WTC11 (cell line): ENCODE measurements around the gene RFPL4AL1. TPM values are rescaled to one million over a fixed set of nuclear protein-coding genes. Genes with fewer than 3 reads are reported as not detected.

Experiments used
- ATAC-seq: fragments of 200-7000 bp; cut with Tn5 transposase; 2 replicates; pipeline ENCODE4 v1.10.0; 2021; ENCODE audit warnings: mild to moderate bottlenecking, moderate library complexity
- CTCF ChIA-PET: fragments of 300-600 bp; sonication (Branson Sonifier 250); formaldehyde crosslinking; loops from one replicate; lab custom pipeline; 2021; ENCODE audit warnings: antibody characterized with exemption; lab: Charles Lee
- POLR2A ChIA-PET: fragments of 350-600 bp; sonication (Branson Sonifier 250); formaldehyde crosslinking; loops from one replicate; lab custom pipeline; 2021; ENCODE audit warnings: antibody characterized with exemption; lab: Charles Lee
- DNase-seq: peaks from one replicate; pipeline ENCODE4 v3.0.0; 2021; ENCODE audit warnings: low spot score
- H3K27ac Mint-ChIP-seq: 2 replicates; pipeline ENCODE4 v1.8.0; 2021; ENCODE audit warnings: mixed read lengths
- H3K27me3 Mint-ChIP-seq: 2 replicates; pipeline ENCODE4 v1.8.0; 2021; ENCODE audit warnings: low read depth, mild to moderate bottlenecking, moderate library complexity, mixed read lengths
- H3K36me3 Mint-ChIP-seq: 2 replicates; pipeline ENCODE4 v1.8.0; 2021; ENCODE audit warnings: mixed read lengths
- H3K4me1 Mint-ChIP-seq: 2 replicates; pipeline ENCODE4 v1.8.0; 2022; ENCODE audit warnings: mixed read lengths
- H3K4me3 Mint-ChIP-seq: 2 replicates; pipeline ENCODE4 v1.8.0; 2021; ENCODE audit warnings: mild to moderate bottlenecking, moderate library complexity, mixed read lengths
- H3K9me3 Mint-ChIP-seq: 2 replicates; pipeline ENCODE4 v1.8.0; 2021; ENCODE audit warnings: mixed read lengths
- ATF1 ChIP-seq: sonication (generic); formaldehyde crosslinking; IDR thresholded peaks from 2 replicates; pipeline ENCODE4 v1.8.1; 2023; ENCODE audit warnings: mild to moderate bottlenecking, moderate library complexity, missing genetic modification reagents
- GTF2I ChIP-seq: fragments of 250-450 bp; sonication (Bioruptor Pico); conservative IDR thresholded peaks from 2 replicates; pipeline ENCODE4 v1.4.0; 2021; ENCODE audit warnings: mild to moderate bottlenecking
- NR2C2 ChIP-seq: sonication (generic); formaldehyde crosslinking; IDR thresholded peaks from 2 replicates; pipeline ENCODE4 v1.8.0; 2022; ENCODE audit warnings: mild to moderate bottlenecking, missing genetic modification reagents
- PRRX2 ChIP-seq: fragments of 250-450 bp; sonication (Bioruptor Pico); IDR thresholded peaks from 2 replicates; pipeline ENCODE4 v1.8.0; 2021; ENCODE audit warnings: mild to moderate bottlenecking
- SMAD3 ChIP-seq: sonication (generic); formaldehyde crosslinking; IDR thresholded peaks from 2 replicates; pipeline ENCODE4 v1.8.0; 2022; ENCODE audit warnings: missing genetic modification reagents, mild to moderate bottlenecking, borderline replicate concordance
- TCF7 ChIP-seq: sonication (generic); formaldehyde crosslinking; IDR thresholded peaks from 2 replicates; pipeline ENCODE4 v1.8.0; 2022; ENCODE audit warnings: mild to moderate bottlenecking, low read depth, missing genetic modification reagents, moderate library complexity
- ZNF232 ChIP-seq: sonication (generic); formaldehyde crosslinking; IDR thresholded peaks from 2 replicates; pipeline ENCODE4 v1.8.0; 2022; ENCODE audit warnings: mild to moderate bottlenecking, missing genetic modification reagents
- ZNF317 ChIP-seq: sonication (generic); formaldehyde crosslinking; IDR thresholded peaks from 2 replicates; pipeline ENCODE4 v1.8.1; 2023; ENCODE audit warnings: low read depth, mild to moderate bottlenecking, moderate library complexity, missing genetic modification reagents, borderline replicate concordance
- total RNA-seq: library from RNA; stranded (reverse); gene quantifications from 3 replicates; pipeline ENCODE4 v1.2.3, GENCODE V29; 2021
- TF ChIP-seq, protein P1 (sequence below): sonication (generic); formaldehyde crosslinking; IDR thresholded peaks from 2 replicates; pipeline ENCODE4 v1.8.1; 2023; ENCODE audit warnings: mild to moderate bottlenecking, missing genetic modification reagents
- TF ChIP-seq, protein P2 (sequence below): fragments of 250-450 bp; sonication (Bioruptor Pico); IDR thresholded peaks from 2 replicates; pipeline ENCODE4 v1.9.0; 2021; ENCODE audit warnings: moderate library complexity, mild to moderate bottlenecking, inconsistent platforms, borderline replicate concordance
- TF ChIP-seq, protein P3 (sequence below): fragments of 250-450 bp; sonication (Bioruptor Pico); IDR thresholded peaks from 2 replicates; pipeline ENCODE4 v1.9.0; 2021; ENCODE audit warnings: mild to moderate bottlenecking, borderline replicate concordance
- TF ChIP-seq, protein P4 (sequence below): sonication (generic); formaldehyde crosslinking; IDR thresholded peaks from 2 replicates; pipeline ENCODE4 v1.8.0; 2022; ENCODE audit warnings: mild to moderate bottlenecking, missing genetic modification reagents
- TF ChIP-seq, protein P5 (sequence below): sonication (generic); formaldehyde crosslinking; IDR thresholded peaks from 2 replicates; pipeline ENCODE4 v1.8.0; 2022; ENCODE audit warnings: mild to moderate bottlenecking, missing genetic modification reagents
- TF ChIP-seq, protein P6 (sequence below): sonication (generic); formaldehyde crosslinking; conservative IDR thresholded peaks from 2 replicates; pipeline ENCODE4 v1.8.1; 2023; ENCODE audit warnings: mild to moderate bottlenecking, low read depth, missing genetic modification reagents, moderate library complexity
- TF ChIP-seq, protein P7 (sequence below): sonication (generic); formaldehyde crosslinking; IDR thresholded peaks from 2 replicates; pipeline ENCODE4 v1.8.1; 2022; ENCODE audit warnings: low read depth, missing genetic modification reagents, borderline replicate concordance

Gene RFPL4AL1
- total RNA-seq, 1 experiment from 2014 or later: not detected

DNA sequence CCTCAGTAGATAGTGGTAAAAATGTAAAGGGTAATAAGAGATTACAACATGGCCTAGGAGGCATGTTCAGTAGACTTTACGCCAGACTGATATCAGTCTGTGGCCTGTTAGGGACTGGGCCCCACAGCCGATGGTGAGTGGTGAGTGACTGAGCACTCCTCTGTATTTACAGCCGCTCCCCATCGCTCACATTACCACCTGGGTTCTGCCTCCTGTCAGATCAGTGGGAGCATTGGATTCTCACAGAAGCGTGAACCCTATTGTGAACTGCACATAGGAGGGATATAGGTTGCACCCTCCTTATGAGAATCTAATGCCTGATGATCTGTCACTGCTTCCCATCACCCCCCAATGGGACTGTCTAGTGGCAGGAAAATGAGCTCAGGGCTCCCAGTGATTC is 45.0 kb downstream of the RFPL4AL1 start:
- ATAC-seq (no peak), DNase-seq (no peak)
- Mint-ChIP-seq H3K36me3 (peaks cover 78% of the 10 kb centered on the region), H3K4me3 (no peak overlapping the region)
- TF ChIP-seq, protein P1, sequence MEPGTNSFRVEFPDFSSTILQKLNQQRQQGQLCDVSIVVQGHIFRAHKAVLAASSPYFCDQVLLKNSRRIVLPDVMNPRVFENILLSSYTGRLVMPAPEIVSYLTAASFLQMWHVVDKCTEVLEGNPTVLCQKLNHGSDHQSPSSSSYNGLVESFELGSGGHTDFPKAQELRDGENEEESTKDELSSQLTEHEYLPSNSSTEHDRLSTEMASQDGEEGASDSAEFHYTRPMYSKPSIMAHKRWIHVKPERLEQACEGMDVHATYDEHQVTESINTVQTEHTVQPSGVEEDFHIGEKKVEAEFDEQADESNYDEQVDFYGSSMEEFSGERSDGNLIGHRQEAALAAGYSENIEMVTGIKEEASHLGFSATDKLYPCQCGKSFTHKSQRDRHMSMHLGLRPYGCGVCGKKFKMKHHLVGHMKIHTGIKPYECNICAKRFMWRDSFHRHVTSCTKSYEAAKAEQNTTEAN (CRISPR knock-in tag): no peak
- TF ChIP-seq SMAD3 (CRISPR knock-in tag): no peak
- TF ChIP-seq, protein P2, sequence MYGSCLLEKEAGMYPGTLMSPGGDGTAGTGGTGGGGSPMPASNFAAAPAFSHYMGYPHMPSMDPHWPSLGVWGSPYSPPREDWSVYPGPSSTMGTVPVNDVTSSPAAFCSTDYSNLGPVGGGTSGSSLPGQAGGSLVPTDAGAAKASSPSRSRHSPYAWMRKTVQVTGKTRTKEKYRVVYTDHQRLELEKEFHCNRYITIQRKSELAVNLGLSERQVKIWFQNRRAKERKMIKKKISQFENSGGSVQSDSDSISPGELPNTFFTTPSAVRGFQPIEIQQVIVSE (CRISPR knock-in tag): no peak
- no peak for TF ChIP-seq GTF2I (CRISPR knock-in tag)
- TF ChIP-seq NR2C2 (CRISPR knock-in tag): no peak
- TF ChIP-seq, protein P3, sequence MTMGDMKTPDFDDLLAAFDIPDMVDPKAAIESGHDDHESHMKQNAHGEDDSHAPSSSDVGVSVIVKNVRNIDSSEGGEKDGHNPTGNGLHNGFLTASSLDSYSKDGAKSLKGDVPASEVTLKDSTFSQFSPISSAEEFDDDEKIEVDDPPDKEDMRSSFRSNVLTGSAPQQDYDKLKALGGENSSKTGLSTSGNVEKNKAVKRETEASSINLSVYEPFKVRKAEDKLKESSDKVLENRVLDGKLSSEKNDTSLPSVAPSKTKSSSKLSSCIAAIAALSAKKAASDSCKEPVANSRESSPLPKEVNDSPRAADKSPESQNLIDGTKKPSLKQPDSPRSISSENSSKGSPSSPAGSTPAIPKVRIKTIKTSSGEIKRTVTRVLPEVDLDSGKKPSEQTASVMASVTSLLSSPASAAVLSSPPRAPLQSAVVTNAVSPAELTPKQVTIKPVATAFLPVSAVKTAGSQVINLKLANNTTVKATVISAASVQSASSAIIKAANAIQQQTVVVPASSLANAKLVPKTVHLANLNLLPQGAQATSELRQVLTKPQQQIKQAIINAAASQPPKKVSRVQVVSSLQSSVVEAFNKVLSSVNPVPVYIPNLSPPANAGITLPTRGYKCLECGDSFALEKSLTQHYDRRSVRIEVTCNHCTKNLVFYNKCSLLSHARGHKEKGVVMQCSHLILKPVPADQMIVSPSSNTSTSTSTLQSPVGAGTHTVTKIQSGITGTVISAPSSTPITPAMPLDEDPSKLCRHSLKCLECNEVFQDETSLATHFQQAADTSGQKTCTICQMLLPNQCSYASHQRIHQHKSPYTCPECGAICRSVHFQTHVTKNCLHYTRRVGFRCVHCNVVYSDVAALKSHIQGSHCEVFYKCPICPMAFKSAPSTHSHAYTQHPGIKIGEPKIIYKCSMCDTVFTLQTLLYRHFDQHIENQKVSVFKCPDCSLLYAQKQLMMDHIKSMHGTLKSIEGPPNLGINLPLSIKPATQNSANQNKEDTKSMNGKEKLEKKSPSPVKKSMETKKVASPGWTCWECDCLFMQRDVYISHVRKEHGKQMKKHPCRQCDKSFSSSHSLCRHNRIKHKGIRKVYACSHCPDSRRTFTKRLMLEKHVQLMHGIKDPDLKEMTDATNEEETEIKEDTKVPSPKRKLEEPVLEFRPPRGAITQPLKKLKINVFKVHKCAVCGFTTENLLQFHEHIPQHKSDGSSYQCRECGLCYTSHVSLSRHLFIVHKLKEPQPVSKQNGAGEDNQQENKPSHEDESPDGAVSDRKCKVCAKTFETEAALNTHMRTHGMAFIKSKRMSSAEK (CRISPR knock-in tag): no peak
- no peak for TF ChIP-seq ZNF317 (CRISPR knock-in tag)
- TF ChIP-seq, protein P4, sequence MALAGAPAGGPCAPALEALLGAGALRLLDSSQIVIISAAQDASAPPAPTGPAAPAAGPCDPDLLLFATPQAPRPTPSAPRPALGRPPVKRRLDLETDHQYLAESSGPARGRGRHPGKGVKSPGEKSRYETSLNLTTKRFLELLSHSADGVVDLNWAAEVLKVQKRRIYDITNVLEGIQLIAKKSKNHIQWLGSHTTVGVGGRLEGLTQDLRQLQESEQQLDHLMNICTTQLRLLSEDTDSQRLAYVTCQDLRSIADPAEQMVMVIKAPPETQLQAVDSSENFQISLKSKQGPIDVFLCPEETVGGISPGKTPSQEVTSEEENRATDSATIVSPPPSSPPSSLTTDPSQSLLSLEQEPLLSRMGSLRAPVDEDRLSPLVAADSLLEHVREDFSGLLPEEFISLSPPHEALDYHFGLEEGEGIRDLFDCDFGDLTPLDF (CRISPR knock-in tag): no peak
- TF ChIP-seq, protein P5, sequence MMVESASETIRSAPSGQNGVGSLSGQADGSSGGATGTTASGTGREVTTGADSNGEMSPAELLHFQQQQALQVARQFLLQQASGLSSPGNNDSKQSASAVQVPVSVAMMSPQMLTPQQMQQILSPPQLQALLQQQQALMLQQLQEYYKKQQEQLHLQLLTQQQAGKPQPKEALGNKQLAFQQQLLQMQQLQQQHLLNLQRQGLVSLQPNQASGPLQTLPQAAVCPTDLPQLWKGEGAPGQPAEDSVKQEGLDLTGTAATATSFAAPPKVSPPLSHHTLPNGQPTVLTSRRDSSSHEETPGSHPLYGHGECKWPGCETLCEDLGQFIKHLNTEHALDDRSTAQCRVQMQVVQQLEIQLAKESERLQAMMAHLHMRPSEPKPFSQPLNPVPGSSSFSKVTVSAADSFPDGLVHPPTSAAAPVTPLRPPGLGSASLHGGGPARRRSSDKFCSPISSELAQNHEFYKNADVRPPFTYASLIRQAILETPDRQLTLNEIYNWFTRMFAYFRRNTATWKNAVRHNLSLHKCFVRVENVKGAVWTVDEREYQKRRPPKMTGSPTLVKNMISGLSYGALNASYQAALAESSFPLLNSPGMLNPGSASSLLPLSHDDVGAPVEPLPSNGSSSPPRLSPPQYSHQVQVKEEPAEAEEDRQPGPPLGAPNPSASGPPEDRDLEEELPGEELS (CRISPR knock-in tag): no peak
- TF ChIP-seq PRRX2 (CRISPR knock-in tag): no peak
- TF ChIP-seq ZNF232 (CRISPR knock-in tag): no peak
- TF ChIP-seq, protein P6, sequence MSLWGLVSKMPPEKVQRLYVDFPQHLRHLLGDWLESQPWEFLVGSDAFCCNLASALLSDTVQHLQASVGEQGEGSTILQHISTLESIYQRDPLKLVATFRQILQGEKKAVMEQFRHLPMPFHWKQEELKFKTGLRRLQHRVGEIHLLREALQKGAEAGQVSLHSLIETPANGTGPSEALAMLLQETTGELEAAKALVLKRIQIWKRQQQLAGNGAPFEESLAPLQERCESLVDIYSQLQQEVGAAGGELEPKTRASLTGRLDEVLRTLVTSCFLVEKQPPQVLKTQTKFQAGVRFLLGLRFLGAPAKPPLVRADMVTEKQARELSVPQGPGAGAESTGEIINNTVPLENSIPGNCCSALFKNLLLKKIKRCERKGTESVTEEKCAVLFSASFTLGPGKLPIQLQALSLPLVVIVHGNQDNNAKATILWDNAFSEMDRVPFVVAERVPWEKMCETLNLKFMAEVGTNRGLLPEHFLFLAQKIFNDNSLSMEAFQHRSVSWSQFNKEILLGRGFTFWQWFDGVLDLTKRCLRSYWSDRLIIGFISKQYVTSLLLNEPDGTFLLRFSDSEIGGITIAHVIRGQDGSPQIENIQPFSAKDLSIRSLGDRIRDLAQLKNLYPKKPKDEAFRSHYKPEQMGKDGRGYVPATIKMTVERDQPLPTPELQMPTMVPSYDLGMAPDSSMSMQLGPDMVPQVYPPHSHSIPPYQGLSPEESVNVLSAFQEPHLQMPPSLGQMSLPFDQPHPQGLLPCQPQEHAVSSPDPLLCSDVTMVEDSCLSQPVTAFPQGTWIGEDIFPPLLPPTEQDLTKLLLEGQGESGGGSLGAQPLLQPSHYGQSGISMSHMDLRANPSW (CRISPR knock-in tag): no peak
- TF ChIP-seq, protein P7, sequence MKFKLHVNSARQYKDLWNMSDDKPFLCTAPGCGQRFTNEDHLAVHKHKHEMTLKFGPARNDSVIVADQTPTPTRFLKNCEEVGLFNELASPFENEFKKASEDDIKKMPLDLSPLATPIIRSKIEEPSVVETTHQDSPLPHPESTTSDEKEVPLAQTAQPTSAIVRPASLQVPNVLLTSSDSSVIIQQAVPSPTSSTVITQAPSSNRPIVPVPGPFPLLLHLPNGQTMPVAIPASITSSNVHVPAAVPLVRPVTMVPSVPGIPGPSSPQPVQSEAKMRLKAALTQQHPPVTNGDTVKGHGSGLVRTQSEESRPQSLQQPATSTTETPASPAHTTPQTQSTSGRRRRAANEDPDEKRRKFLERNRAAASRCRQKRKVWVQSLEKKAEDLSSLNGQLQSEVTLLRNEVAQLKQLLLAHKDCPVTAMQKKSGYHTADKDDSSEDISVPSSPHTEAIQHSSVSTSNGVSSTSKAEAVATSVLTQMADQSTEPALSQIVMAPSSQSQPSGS (CRISPR knock-in tag): no peak
- no peak for TF ChIP-seq ATF1 (CRISPR knock-in tag)
- TF ChIP-seq TCF7: no peak
- TF ChIP-seq, all 79 proteins: peak for 0
- ChIA-PET POLR2A (no interaction called here), CTCF (no interaction called here)
- H3K9me3 Mint-ChIP-seq: peaks cover 95% of the 10 kb centered on the region
- H3K27ac Mint-ChIP-seq: no peak overlapping the region
- no peaks in the 10 kb centered on the region for H3K4me1 Mint-ChIP-seq
- H3K27me3 Mint-ChIP-seq: peaks cover 26% of the 10 kb centered on the region
